Measurements from ENCODE around the gene DENND1C. TPM values are rescaled to one million over a fixed set of nuclear protein-coding genes. Genes with fewer than 3 reads are reported as not detected.

Gene DENND1C
- 0.51 TPM for total RNA-seq

- no peak for DNase-seq
These were observed at the start of gene DENND1C for GRCh38 chr19:6481541-6482342. DENND1C (minus strand) TSS chr19:6481787; CDS start chr19:6481695, 92 bp downstream.

GRCh38 chr19:6530386-6531162 is 49.0 kb upstream of the DENND1C start, which contains the start of gene TNFSF9:
TNFSF9 (plus strand) TSS chr19:6531026; CDS start chr19:6531037, 11 bp downstream.
- DNase-seq: peak; percentile 91

GRCh38 chr19:6529937-6530385 is 48.4 kb upstream of the DENND1C start:
- DNase-seq: no peak

- DNase-seq: no peak
These were observed 47.8 kb upstream of the DENND1C start for GRCh38 chr19:6529351-6529750.

GRCh38 chr19:6528544-6529121 is 47.0 kb upstream of the DENND1C start:
- peak; percentile 52 for DNase-seq

GRCh38 chr19:6527893-6528543 is 46.4 kb upstream of the DENND1C start:
- no peak for DNase-seq

GRCh38 chr19:6524311-6524710 is 42.7 kb upstream of the DENND1C start:
- DNase-seq: no peak

- no peak for DNase-seq
These were observed 41.1 kb upstream of the DENND1C start for GRCh38 chr19:6522712-6523111.

GRCh38 chr19:6521718-6522646 is 40.4 kb upstream of the DENND1C start:
- DNase-seq: no peak

GRCh38 chr19:6519289-6519688 is 37.7 kb upstream of the DENND1C start:
- no peak for DNase-seq

GRCh38 chr19:6518145-6518911 is 36.7 kb upstream of the DENND1C start:
- DNase-seq: no peak

- peak; percentile 91 for DNase-seq
These were observed 35.2 kb upstream of the DENND1C start for GRCh38 chr19:6516659-6517291.

GRCh38 chr19:6516018-6516658 is 34.6 kb upstream of the DENND1C start:
- DNase-seq: peak; percentile 86

GRCh38 chr19:6514926-6515544 is 33.4 kb upstream of the DENND1C start:
- no peak for DNase-seq

GRCh38 chr19:6514089-6514488 is 32.5 kb upstream of the DENND1C start:
- DNase-seq: no peak

GRCh38 chr19:6510618-6511017 is 29.0 kb upstream of the DENND1C start:
- DNase-seq: no peak

- DNase-seq: no peak
These were observed 27.8 kb upstream of the DENND1C start for GRCh38 chr19:6509118-6509971.
